ENCODE data around the gene GFRA4. TPM values are rescaled to one million over a fixed set of nuclear protein-coding genes. Genes with fewer than 3 reads are reported as not detected.

The GFRA4 gene
- total RNA-seq, 1 donor from 2014 or later = not detected

DNA sequence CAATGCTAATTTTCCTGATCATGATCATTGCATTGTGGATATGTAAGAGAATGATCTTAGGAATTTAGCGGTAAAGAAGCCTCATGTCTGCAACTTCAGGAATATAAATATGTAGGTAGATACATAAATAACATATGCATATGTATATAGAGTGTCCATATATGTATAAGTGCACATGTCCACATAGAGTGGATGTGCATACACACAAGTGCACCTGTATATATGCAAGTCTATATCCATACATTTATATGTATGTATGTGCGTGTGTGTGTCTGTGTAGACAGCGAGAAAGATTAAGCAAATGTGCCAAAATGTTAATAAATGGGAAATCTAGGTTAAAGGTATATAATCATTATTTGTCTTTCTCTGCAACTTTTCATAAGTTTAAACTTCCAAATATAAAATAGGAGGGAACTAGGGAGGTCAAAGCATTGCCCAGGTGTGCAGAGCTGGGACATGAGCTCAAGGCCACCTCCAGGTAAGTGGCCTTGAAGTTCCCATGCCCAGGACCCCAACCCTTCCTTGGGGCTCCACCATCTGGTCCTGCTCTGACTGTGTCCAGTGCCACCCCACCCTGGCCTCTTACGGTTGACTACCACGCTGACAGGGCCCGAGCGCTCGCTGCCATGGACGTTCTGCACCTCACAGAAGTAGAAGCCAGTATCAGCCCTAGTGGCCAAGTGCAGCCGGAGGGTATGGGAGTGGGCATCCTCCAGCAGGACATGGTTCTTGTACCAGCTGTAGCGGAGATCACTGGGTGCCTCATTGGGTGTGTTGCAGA, 39.6 kb upstream of the GFRA4 start:
- no peak overlapping the region for H3K27ac Mint-ChIP-seq
- peaks cover 2% of the 10 kb centered on the region for H3K4me1 Mint-ChIP-seq
- H3K4me3 Mint-ChIP-seq = no peak overlapping the region
- no peak for TF ChIP-seq CTCF (IDR thresholded peaks at IDR 0.05; ENCODE audit: unreplicated experiment)
- no peaks in the 10 kb centered on the region for H3K27me3 Mint-ChIP-seq (ENCODE audit: low read depth)
- DNase-seq (ENCODE audit: low spot score in 2 of 2, unreplicated experiment in 2 of 2) = no peak
- no peaks in the 10 kb centered on the region for H3K9me3 Mint-ChIP-seq
- no peaks in the 10 kb centered on the region for H3K36me3 Mint-ChIP-seq

DNA sequence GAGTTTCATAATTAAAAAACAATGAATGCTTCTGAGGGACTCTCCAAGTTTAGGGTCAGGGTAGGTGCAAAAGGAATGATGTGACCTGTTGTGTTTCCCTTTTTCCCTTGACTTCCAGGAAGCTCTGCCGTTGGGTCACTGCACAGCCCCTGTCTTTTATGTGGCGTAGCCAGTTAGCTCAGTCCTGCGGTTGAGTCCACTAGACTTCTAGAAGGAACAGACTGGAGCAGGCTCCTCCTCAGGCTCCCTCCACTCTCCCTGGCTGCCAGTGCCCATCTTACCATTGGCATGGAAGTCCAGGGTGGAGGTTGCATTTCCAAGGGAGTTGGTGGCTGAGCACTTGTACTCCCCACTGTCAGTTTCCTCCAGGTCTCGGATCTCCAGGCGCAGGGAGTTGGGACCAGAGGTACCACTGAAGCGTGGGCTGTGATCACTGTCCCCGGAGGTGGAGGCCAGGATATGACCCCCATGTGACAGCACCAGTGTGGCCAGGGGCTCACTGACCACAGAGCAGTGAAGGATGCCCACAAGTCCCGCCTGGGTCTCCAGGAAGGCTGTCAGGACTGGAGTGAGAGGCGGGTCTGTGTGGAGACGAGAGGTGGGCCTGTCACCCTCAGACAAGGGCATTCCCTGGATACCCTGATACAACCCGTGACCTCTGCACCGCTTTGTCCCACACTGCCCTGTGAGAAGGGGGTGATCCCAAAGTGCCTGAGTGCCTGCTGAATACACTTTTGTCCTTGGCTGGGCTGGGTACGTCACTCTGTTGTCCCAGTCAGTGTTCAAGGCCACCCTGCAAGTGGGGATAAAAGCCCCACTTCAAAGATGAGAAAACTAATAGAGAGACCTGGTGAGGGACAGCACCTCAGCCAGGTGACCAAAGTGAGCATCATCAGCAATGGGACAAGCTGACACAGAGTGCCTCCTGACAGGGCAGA, 38.1 kb upstream of the GFRA4 start:
- no peaks in the 10 kb centered on the region for H3K9me3 Mint-ChIP-seq
- DNase-seq (ENCODE audit: low spot score in 2 of 2, unreplicated experiment in 2 of 2) = no peak
- no peak for TF ChIP-seq CTCF (IDR thresholded peaks at IDR 0.05; ENCODE audit: unreplicated experiment)
- no peaks in the 10 kb centered on the region for H3K27me3 Mint-ChIP-seq (ENCODE audit: low read depth)
- peaks cover 2% of the 10 kb centered on the region for H3K4me1 Mint-ChIP-seq
- H3K36me3 Mint-ChIP-seq = no peaks in the 10 kb centered on the region
- no peak overlapping the region for H3K27ac Mint-ChIP-seq
- no peak overlapping the region for H3K4me3 Mint-ChIP-seq

- Mint-ChIP-seq H3K4me1 (peaks cover 2% of the 10 kb centered on the region), H3K9me3 (no peaks in the 10 kb centered on the region), H3K36me3 (no peaks in the 10 kb centered on the region), H3K4me3 (no peak overlapping the region), H3K27ac (no peak overlapping the region), H3K27me3 (ENCODE audit: low read depth) (no peaks in the 10 kb centered on the region)
- DNase-seq (ENCODE audit: low spot score in 2 of 2, unreplicated experiment in 2 of 2) = no peak
- no peak for TF ChIP-seq CTCF (IDR thresholded peaks at IDR 0.05; ENCODE audit: unreplicated experiment)
Observed at GRCh38 chr20:3699037-3699436, 35.8 kb upstream of the GFRA4 start.

- H3K27me3 Mint-ChIP-seq (ENCODE audit: low read depth) = no peaks in the 10 kb centered on the region
- no peak for TF ChIP-seq CTCF (IDR thresholded peaks at IDR 0.05; ENCODE audit: unreplicated experiment)
- H3K4me3 Mint-ChIP-seq = no peak overlapping the region
- peaks cover 2% of the 10 kb centered on the region for H3K4me1 Mint-ChIP-seq
- no peak for DNase-seq (ENCODE audit: low spot score in 2 of 2, unreplicated experiment in 2 of 2)
- H3K27ac Mint-ChIP-seq = no peak overlapping the region
- no peaks in the 10 kb centered on the region for H3K9me3 Mint-ChIP-seq
- H3K36me3 Mint-ChIP-seq = no peaks in the 10 kb centered on the region
Observed at GRCh38 chr20:3698591-3699001, 35.4 kb upstream of the GFRA4 start.

DNA sequence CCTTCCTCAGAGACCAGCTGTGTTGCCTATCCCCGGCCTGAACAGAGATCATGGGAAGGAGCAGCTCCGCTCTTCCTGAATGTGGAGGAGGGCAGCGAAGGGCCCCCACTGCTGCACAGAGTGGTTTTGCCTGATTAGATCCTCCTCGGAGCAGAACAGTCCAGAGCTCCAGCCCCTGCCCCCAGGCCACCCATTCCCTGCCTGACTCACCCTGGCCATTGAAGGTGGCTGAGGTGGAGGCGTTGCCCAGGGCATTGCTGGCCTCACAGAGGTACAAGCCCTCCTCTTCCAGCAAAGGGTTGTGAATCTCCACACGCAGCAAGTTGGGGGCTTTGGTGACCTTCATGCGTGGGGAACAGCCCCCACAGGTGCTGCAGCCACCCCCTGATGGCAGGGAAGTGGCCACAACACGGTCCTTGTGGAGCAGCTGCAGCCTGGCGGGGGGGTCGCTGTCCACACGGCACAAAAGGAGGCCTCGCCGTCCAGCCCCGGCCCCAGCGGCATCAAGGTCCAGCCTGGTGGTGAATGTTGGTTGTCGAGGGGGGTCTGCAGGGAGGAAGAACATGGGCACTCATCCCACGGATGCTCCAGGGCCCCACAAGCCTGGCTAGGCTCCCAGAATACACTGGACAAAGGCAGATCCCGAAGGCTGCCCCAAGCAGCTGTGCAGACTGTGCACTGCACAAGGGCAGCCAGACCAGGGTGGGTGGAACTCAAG, 34.5 kb upstream of the GFRA4 start:
- no peaks in the 10 kb centered on the region for H3K9me3 Mint-ChIP-seq
- H3K4me1 Mint-ChIP-seq = peaks cover 2% of the 10 kb centered on the region
- no peaks in the 10 kb centered on the region for H3K36me3 Mint-ChIP-seq
- no peaks in the 10 kb centered on the region for H3K27me3 Mint-ChIP-seq (ENCODE audit: low read depth)
- TF ChIP-seq CTCF (IDR thresholded peaks at IDR 0.05; ENCODE audit: unreplicated experiment) = no peak
- DNase-seq (ENCODE audit: low spot score in 2 of 2, unreplicated experiment in 2 of 2) = no peak
- no peak overlapping the region for H3K4me3 Mint-ChIP-seq
- H3K27ac Mint-ChIP-seq = no peak overlapping the region

Data from mesothelial cell of epicardium (in vitro differentiated cells).